Measurements from ENCODE around the gene SAP30BP. TPM values are rescaled to one million over a fixed set of nuclear protein-coding genes. Genes with fewer than 3 reads are reported as not detected.

The SAP30BP gene
- total and polyA plus RNA-seq, 2 donors, result 72.4 to 85.4 TPM

- WGBS, result 97% methylated on average over 14 of the region's 14 CpGs
- H3K27ac ChIP-seq (ENCODE audit: low read depth in 1 of 2, low read length in 1 of 2), result no peak overlapping the region
- DNase-seq (ENCODE audit: low read depth in 6 of 9, low spot score in 9 of 9), result no peak
- H3K36me3 ChIP-seq (ENCODE audit: control insufficient read depth in 2 of 2, insufficient read depth in 2 of 2, low read length in 1 of 2), result no peaks in the 10 kb centered on the region
- H3K4me1 ChIP-seq (ENCODE audit: control insufficient read depth in 2 of 2, insufficient read depth in 2 of 2, low read length in 2 of 2), result no peaks in the 10 kb centered on the region
- no peak overlapping the region for H3K4me3 ChIP-seq (ENCODE audit: low read length in 2 of 2)
- no peaks in the 10 kb centered on the region for H3K9me3 ChIP-seq (ENCODE audit: control insufficient read depth in 2 of 2, insufficient read depth in 1 of 2, low read length in 1 of 2)
- no peaks in the 10 kb centered on the region for H3K27me3 ChIP-seq (ENCODE audit: control insufficient read depth in 2 of 2, insufficient read depth in 1 of 2, low read length in 1 of 2)
Observed at GRCh38 chr17:75739801-75740200, 72.7 kb downstream of the SAP30BP start.

GRCh38 chr17:75740215-75740614 is 73.1 kb downstream of the SAP30BP start:
- no peaks in the 10 kb centered on the region for H3K27me3 ChIP-seq (ENCODE audit: control insufficient read depth in 2 of 2, insufficient read depth in 1 of 2, low read length in 1 of 2)
- no peaks in the 10 kb centered on the region for H3K4me1 ChIP-seq (ENCODE audit: control insufficient read depth in 2 of 2, insufficient read depth in 2 of 2, low read length in 2 of 2)
- no peak overlapping the region for H3K4me3 ChIP-seq (ENCODE audit: low read length in 2 of 2)
- 99% methylated on average over 17 of the region's 17 CpGs for WGBS
- no peak for DNase-seq (ENCODE audit: low read depth in 6 of 9, low spot score in 9 of 9)
- H3K27ac ChIP-seq (ENCODE audit: low read depth in 1 of 2, low read length in 1 of 2), result no peak overlapping the region
- no peaks in the 10 kb centered on the region for H3K36me3 ChIP-seq (ENCODE audit: control insufficient read depth in 2 of 2, insufficient read depth in 2 of 2, low read length in 1 of 2)
- H3K9me3 ChIP-seq (ENCODE audit: control insufficient read depth in 2 of 2, insufficient read depth in 1 of 2, low read length in 1 of 2), result no peaks in the 10 kb centered on the region

- Histone ChIP-seq H3K36me3 (ENCODE audit: control insufficient read depth in 2 of 2, insufficient read depth in 2 of 2, low read length in 1 of 2) (no peaks in the 10 kb centered on the region), H3K4me1 (ENCODE audit: control insufficient read depth in 2 of 2, insufficient read depth in 2 of 2, low read length in 2 of 2) (no peaks in the 10 kb centered on the region), H3K27ac (ENCODE audit: low read depth in 1 of 2, low read length in 1 of 2) (no peak overlapping the region), H3K4me3 (ENCODE audit: low read length in 2 of 2) (no peak overlapping the region), H3K27me3 (ENCODE audit: control insufficient read depth in 2 of 2, insufficient read depth in 1 of 2, low read length in 1 of 2) (no peaks in the 10 kb centered on the region), H3K9me3 (ENCODE audit: control insufficient read depth in 2 of 2, insufficient read depth in 1 of 2, low read length in 1 of 2) (no peaks in the 10 kb centered on the region)
- DNase-seq (ENCODE audit: low read depth in 6 of 9, low spot score in 9 of 9), result no peak
- 91% methylated on average over 17 of the region's 17 CpGs for WGBS
Observed at GRCh38 chr17:75740631-75741077, 73.5 kb downstream of the SAP30BP start.

- no peak overlapping the region for H3K27ac ChIP-seq (ENCODE audit: low read depth in 1 of 2, low read length in 1 of 2)
- H3K4me1 ChIP-seq (ENCODE audit: control insufficient read depth in 2 of 2, insufficient read depth in 2 of 2, low read length in 2 of 2), result no peaks in the 10 kb centered on the region
- no peak for DNase-seq (ENCODE audit: low read depth in 6 of 9, low spot score in 9 of 9)
- 92% methylated on average over 25 of the region's 25 CpGs for WGBS
- no peak overlapping the region for H3K4me3 ChIP-seq (ENCODE audit: low read length in 2 of 2)
- no peaks in the 10 kb centered on the region for H3K36me3 ChIP-seq (ENCODE audit: control insufficient read depth in 2 of 2, insufficient read depth in 2 of 2, low read length in 1 of 2)
- no peaks in the 10 kb centered on the region for H3K27me3 ChIP-seq (ENCODE audit: control insufficient read depth in 2 of 2, insufficient read depth in 1 of 2, low read length in 1 of 2)
- no peaks in the 10 kb centered on the region for H3K9me3 ChIP-seq (ENCODE audit: control insufficient read depth in 2 of 2, insufficient read depth in 1 of 2, low read length in 1 of 2)
Observed at GRCh38 chr17:75742337-75742736, 75.2 kb downstream of the SAP30BP start.

- 97% methylated on average over 25 of the region's 25 CpGs for WGBS
- no peak for DNase-seq (ENCODE audit: low read depth in 6 of 9, low spot score in 9 of 9)
- H3K4me1 ChIP-seq (ENCODE audit: control insufficient read depth in 2 of 2, insufficient read depth in 2 of 2, low read length in 2 of 2), result peaks cover 2 to 3% of the 10 kb centered on the region in 2 donors
- no peak overlapping the region for H3K4me3 ChIP-seq (ENCODE audit: low read length in 2 of 2)
- H3K27me3 ChIP-seq (ENCODE audit: control insufficient read depth in 2 of 2, insufficient read depth in 1 of 2, low read length in 1 of 2), result no peaks in the 10 kb centered on the region
- no peak overlapping the region for H3K27ac ChIP-seq (ENCODE audit: low read depth in 1 of 2, low read length in 1 of 2)
- no peaks in the 10 kb centered on the region for H3K9me3 ChIP-seq (ENCODE audit: control insufficient read depth in 2 of 2, insufficient read depth in 1 of 2, low read length in 1 of 2)
- H3K36me3 ChIP-seq (ENCODE audit: control insufficient read depth in 2 of 2, insufficient read depth in 2 of 2, low read length in 1 of 2), result no peaks in the 10 kb centered on the region
Observed at GRCh38 chr17:75743625-75744206, 76.6 kb downstream of the SAP30BP start.

- no peak for DNase-seq (ENCODE audit: low read depth in 6 of 9, low spot score in 9 of 9)
- Histone ChIP-seq H3K36me3 (ENCODE audit: control insufficient read depth in 2 of 2, insufficient read depth in 2 of 2, low read length in 1 of 2) (no peaks in the 10 kb centered on the region), H3K4me3 (ENCODE audit: low read length in 2 of 2) (no peak overlapping the region), H3K4me1 (ENCODE audit: control insufficient read depth in 2 of 2, insufficient read depth in 2 of 2, low read length in 2 of 2) (peaks cover 2 to 11% of the 10 kb centered on the region in 2 donors), H3K27me3 (ENCODE audit: control insufficient read depth in 2 of 2, insufficient read depth in 1 of 2, low read length in 1 of 2) (peaks cover 0 to 15% of the 10 kb centered on the region in 2 donors), H3K27ac (ENCODE audit: low read depth in 1 of 2, low read length in 1 of 2) (no peak overlapping the region), H3K9me3 (ENCODE audit: control insufficient read depth in 2 of 2, insufficient read depth in 1 of 2, low read length in 1 of 2) (peaks cover 0 to 5% of the 10 kb centered on the region in 2 donors)
- WGBS, result 94% methylated on average over 9 of the region's 9 CpGs
Observed at GRCh38 chr17:75748706-75749105, 81.6 kb downstream of the SAP30BP start.

- peak in 7 of 9 donors; percentile 47 to 87 (median 75) for DNase-seq (ENCODE audit: low read depth in 6 of 9, low spot score in 9 of 9)
- no peaks in the 10 kb centered on the region for H3K36me3 ChIP-seq (ENCODE audit: control insufficient read depth in 2 of 2, insufficient read depth in 2 of 2, low read length in 1 of 2)
- H3K4me1 ChIP-seq (ENCODE audit: control insufficient read depth in 2 of 2, insufficient read depth in 2 of 2, low read length in 2 of 2), result peaks cover 7 to 20% of the 10 kb centered on the region in 2 donors
- H3K27me3 ChIP-seq (ENCODE audit: control insufficient read depth in 2 of 2, insufficient read depth in 1 of 2, low read length in 1 of 2), result peaks cover 0 to 15% of the 10 kb centered on the region in 2 donors
- no peak overlapping the region for H3K4me3 ChIP-seq (ENCODE audit: low read length in 2 of 2)
- peaks cover 0 to 5% of the 10 kb centered on the region in 2 donors for H3K9me3 ChIP-seq (ENCODE audit: control insufficient read depth in 2 of 2, insufficient read depth in 1 of 2, low read length in 1 of 2)
- H3K27ac ChIP-seq (ENCODE audit: low read depth in 1 of 2, low read length in 1 of 2), result no peak overlapping the region
- 17% methylated on average over 20 of the region's 20 CpGs for WGBS
Observed at GRCh38 chr17:75749545-75750389, 82.6 kb downstream of the SAP30BP start.

- H3K4me1 ChIP-seq (ENCODE audit: control insufficient read depth in 2 of 2, insufficient read depth in 2 of 2, low read length in 2 of 2), result peaks cover 7 to 24% of the 10 kb centered on the region in 2 donors
- WGBS, result 95% methylated on average over 23 of the region's 23 CpGs
- H3K27ac ChIP-seq (ENCODE audit: low read depth in 1 of 2, low read length in 1 of 2), result no peak overlapping the region
- H3K36me3 ChIP-seq (ENCODE audit: control insufficient read depth in 2 of 2, insufficient read depth in 2 of 2, low read length in 1 of 2), result no peaks in the 10 kb centered on the region
- H3K9me3 ChIP-seq (ENCODE audit: control insufficient read depth in 2 of 2, insufficient read depth in 1 of 2, low read length in 1 of 2), result peaks cover 0 to 5% of the 10 kb centered on the region in 2 donors
- no peak for DNase-seq (ENCODE audit: low read depth in 6 of 9, low spot score in 9 of 9)
- peaks cover 0 to 15% of the 10 kb centered on the region in 2 donors for H3K27me3 ChIP-seq (ENCODE audit: control insufficient read depth in 2 of 2, insufficient read depth in 1 of 2, low read length in 1 of 2)
- no peak overlapping the region for H3K4me3 ChIP-seq (ENCODE audit: low read length in 2 of 2)
Observed at GRCh38 chr17:75750661-75751423, 83.7 kb downstream of the SAP30BP start.
